GM12865 (cell line): Measurements from ENCODE around the gene SIPA1.
"Not testable (repeated sequence)": the region's sequence is repeated elsewhere in the genome, so short reads cannot be mapped to it uniquely, and the experiment has no call there.

Experiments
- DNase-seq: peaks from one replicate; pipeline ENCODE4 v3.0.0; 2010; ENCODE audit warnings: low read depth
- H3K4me3 ChIP-seq: 2 replicates; pipeline ENCODE4 v1.5.1; 2011; ENCODE audit warnings: mild to moderate bottlenecking, low read depth, low read length, control low read depth
- TF ChIP-seq, protein P1 (sequence below): IDR thresholded peaks from 2 replicates; pipeline ENCODE4 v1.5.1; 2011; ENCODE audit warnings: low read length, control low read depth, low read depth, inconsistent platforms; ENCODE audit not compliant: insufficient read depth; ENCODE audit errors: missing control alignments

The SIPA1 gene

GRCh38 chr11:65662799-65663638, 25.1 kb downstream of the SIPA1 start, which contains the start of gene RELA:
TSS of gene RELA (minus strand) at chr11:65662916. CDS start at chr11:65662832, 84 bp downstream.
- peak within 1 kb of the TSS; percentile 95 for H3K4me3 ChIP-seq
- DNase-seq, result peak; percentile 95
- TF ChIP-seq, protein P1, sequence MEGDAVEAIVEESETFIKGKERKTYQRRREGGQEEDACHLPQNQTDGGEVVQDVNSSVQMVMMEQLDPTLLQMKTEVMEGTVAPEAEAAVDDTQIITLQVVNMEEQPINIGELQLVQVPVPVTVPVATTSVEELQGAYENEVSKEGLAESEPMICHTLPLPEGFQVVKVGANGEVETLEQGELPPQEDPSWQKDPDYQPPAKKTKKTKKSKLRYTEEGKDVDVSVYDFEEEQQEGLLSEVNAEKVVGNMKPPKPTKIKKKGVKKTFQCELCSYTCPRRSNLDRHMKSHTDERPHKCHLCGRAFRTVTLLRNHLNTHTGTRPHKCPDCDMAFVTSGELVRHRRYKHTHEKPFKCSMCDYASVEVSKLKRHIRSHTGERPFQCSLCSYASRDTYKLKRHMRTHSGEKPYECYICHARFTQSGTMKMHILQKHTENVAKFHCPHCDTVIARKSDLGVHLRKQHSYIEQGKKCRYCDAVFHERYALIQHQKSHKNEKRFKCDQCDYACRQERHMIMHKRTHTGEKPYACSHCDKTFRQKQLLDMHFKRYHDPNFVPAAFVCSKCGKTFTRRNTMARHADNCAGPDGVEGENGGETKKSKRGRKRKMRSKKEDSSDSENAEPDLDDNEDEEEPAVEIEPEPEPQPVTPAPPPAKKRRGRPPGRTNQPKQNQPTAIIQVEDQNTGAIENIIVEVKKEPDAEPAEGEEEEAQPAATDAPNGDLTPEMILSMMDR, result no peak

DNA sequence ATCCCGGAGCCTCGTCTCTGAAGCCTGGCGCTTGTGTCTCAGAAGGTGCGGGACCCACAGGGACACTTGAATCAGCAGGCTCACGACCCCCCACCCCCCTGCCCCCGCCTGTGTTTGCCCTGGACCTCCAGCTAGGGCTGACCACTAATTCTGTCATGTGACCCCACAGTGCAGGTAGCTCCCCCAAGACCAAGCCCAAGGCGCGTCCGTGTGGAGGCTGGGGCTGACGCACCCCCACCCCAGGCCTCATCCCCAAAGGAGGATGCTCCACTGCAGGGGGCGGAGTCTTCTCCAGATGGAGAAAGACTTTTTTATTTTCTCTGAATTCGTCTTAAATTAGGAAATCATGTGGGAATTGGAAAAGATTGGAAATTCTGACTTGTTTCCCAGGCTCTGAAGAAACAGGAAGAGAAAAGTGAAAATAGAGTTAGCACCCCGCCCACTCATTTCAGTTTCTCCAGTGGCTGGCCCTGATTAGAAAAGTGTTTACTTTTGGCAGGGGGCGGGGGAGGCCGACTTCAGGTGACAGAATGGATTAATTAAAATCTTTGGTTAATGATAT, 25.8 kb downstream of the SIPA1 start:
- TF ChIP-seq, protein P1, result no peak
- DNase-seq, result peak; percentile 55
- peak overlapping the region; percentile 94 for H3K4me3 ChIP-seq

DNA sequence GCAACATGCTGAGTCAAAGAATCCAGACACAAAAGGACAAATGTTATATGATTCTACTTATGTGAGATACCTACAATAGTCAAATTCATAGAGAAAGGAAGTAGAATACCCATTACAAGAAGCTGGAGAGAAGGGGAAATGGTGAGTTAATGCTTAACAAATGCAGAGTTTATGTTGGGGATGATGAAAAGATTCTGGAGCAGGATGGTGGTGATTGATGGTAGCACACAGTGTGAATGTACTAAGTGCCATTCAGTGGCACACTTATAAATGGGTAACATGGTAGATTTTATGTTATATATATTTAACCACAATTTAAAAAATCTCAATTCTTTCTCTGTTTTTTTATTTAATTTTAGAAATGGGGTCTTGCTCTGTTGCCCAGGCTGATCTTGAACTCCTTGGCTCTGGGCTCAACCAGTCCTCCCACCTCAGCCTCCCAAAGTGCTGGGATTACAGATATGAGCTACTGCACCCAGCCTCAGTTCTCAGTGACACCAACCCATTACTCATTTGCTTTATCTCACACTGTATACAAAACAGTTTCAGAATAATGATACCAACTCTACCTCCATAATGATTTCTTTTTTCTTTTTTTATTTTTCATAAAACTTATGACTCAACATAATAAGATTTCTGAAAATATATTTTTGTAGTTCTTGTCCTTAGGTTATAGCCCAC, 34.4 kb downstream of the SIPA1 start:
- TF ChIP-seq, protein P1, result no peak
- no peak for DNase-seq
- H3K4me3 ChIP-seq, result no peak overlapping the region

- H3K4me3 ChIP-seq, result no peak overlapping the region
- TF ChIP-seq, protein P1, result no peak
- no peak for DNase-seq
Observed at GRCh38 chr11:65672982-65673381, 35.1 kb downstream of the SIPA1 start.

DNA sequence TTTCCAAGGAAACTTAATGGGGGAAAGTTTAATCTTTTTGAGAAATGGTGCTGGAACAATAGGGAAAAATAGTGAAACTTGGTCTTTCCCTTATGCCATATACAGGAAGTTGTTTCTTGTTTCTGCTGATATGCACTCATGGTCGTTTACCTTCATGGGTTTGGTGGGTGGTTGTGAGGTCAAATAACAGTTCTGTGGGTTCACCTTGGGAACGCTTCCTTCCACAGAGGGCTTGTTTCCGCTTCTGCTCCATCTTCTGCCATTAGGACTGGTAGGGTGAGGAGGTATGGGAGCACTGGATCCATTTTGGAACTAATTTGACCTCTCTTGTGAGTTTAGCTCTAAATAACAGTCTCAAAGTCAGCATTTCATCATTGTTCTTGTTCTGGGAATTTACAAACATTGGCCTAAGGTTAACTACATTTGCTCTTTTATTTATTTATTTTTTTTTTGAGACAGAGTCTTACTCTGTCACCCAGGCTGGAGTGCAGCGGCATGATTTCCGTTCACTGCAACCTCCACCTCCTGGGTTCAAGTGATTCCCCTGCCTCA, 42.4 kb downstream of the SIPA1 start:
- no peak overlapping the region for H3K4me3 ChIP-seq
- DNase-seq, result no peak
- TF ChIP-seq, protein P1, result no peak

DNA sequence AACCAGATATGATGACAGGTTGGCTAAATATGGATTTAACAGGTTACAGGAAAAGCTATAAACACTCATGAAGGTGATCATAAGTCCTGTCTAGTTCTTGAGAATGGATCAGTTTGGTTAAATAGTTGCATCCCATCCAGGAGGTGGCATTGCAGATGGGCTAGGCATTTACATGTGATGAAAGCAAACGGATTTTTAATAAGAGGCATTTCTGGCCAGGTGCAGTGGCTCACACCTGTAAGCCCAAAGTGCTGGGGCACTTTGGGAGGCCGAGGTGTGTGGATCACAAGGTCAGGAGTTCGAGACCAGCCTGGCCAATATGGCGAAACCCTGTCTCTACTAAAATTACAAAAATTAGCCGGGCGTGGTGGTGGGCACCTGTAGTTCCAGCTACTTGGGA, 45.6 kb downstream of the SIPA1 start:
- DNase-seq, result not testable (repeated sequence)

GRCh38 chr11:65685981-65686380, 48.1 kb downstream of the SIPA1 start:
- TF ChIP-seq, protein P1, result no peak
- DNase-seq, result no peak
- no peak overlapping the region for H3K4me3 ChIP-seq

More for the DNA sequence above, 45.6 kb downstream of the SIPA1 start:
- not testable (repeated sequence) for H3K4me3 ChIP-seq

- H3K4me3 ChIP-seq, DNase-seq: not testable (repeated sequence)
Observed at GRCh38 chr11:65691847-65692246, 53.9 kb downstream of the SIPA1 start.
